Panc1 (cell line): ENCODE results near the gene SH3D19.

Source experiments
- CTCF ChIP-seq: fragments of 450-650 bp; IDR thresholded peaks from 2 replicates; pipeline ENCODE4 v1.5.1; 2017; ENCODE audit warnings: mild to moderate bottlenecking
- POLR2AphosphoS5 ChIP-seq: IDR thresholded peaks from 2 replicates; pipeline ENCODE4 v1.6.1; 2012; ENCODE audit warnings: mild to moderate bottlenecking, low read depth, low read length, moderate library complexity
- REST ChIP-seq, 2 experiments: IDR thresholded peaks; 2 replicates each; pipeline ENCODE4 v1.6.1; 2011 to 2012; ENCODE audit warnings: low read depth in 2 of 2, control low read depth in 1 of 2, low read length in 1 of 2, mild to moderate bottlenecking in 1 of 2, moderate library complexity in 1 of 2; ENCODE audit not compliant: insufficient read depth in 1 of 2
- SIN3A ChIP-seq: IDR thresholded peaks from 2 replicates; pipeline ENCODE4 v1.6.1; 2012; ENCODE audit warnings: low read depth, mild to moderate bottlenecking, low read length, moderate library complexity, borderline replicate concordance; ENCODE audit not compliant: insufficient read depth

- TF ChIP-seq CTCF = no peak
- no peak for TF ChIP-seq POLR2AphosphoS5
- TF ChIP-seq REST (IDR thresholded peaks at IDR 0.05; ENCODE audit: insufficient read depth in 1 of 2, low read depth in 2 of 2, low read length in 1 of 2) = no peak
- TF ChIP-seq SIN3A = no peak
These were observed 11.4 kb downstream of the SH3D19 start for GRCh38 chr4:151314010-151314355.
